Measurements from ENCODE around the gene TMEM74B.
A peak's percentile ranks its signal among the peaks of the same experiment; 100 is the strongest.
"Not testable (repeated sequence)": the region's sequence is repeated elsewhere in the genome, so short reads cannot be mapped to it uniquely, and the experiment has no call there.

Gene TMEM74B

GRCh38 chr20:1184638-1185315 is at the start of gene TMEM74B:
Gene TMEM74B, minus strand, starts transcription at chr20:1184981. Its CDS starts 1,180 bp downstream, at chr20:1183801.
- H3K36me3 ChIP-seq (ENCODE audit: control insufficient read depth, insufficient read depth, low read length): peaks cover 6% of the 10 kb centered on the region
- peaks cover 28% of the 10 kb centered on the region for H3K4me1 ChIP-seq (ENCODE audit: control insufficient read depth, insufficient read depth, low read length)
- H3K4me3 ChIP-seq (ENCODE audit: low read length): no peak within 1 kb of the TSS
- no peaks in the 10 kb centered on the region for H3K9me3 ChIP-seq (ENCODE audit: control insufficient read depth, low read length)
- peak within 1 kb of the TSS; percentile 20 for H3K9ac ChIP-seq (ENCODE audit: low read length)
- peaks cover 27% of the 10 kb centered on the region for H3K27me3 ChIP-seq (ENCODE audit: control insufficient read depth, insufficient read depth, low read length)

GRCh38 chr20:1232286-1233111 is 47.7 kb upstream of the TMEM74B start:
- no peak overlapping the region for H3K9ac ChIP-seq (ENCODE audit: low read length)
- no peaks in the 10 kb centered on the region for H3K36me3 ChIP-seq (ENCODE audit: control insufficient read depth, insufficient read depth, low read length)
- no peaks in the 10 kb centered on the region for H3K9me3 ChIP-seq (ENCODE audit: control insufficient read depth, low read length)
- no peaks in the 10 kb centered on the region for H3K4me1 ChIP-seq (ENCODE audit: control insufficient read depth, insufficient read depth, low read length)
- peaks cover 19% of the 10 kb centered on the region for H3K27me3 ChIP-seq (ENCODE audit: control insufficient read depth, insufficient read depth, low read length)
- H3K4me3 ChIP-seq (ENCODE audit: low read length): no peak overlapping the region

- Histone ChIP-seq H3K4me1 (ENCODE audit: control insufficient read depth, insufficient read depth, low read length) (peaks cover 12% of the 10 kb centered on the region), H3K9me3 (ENCODE audit: control insufficient read depth, low read length) (no peaks in the 10 kb centered on the region), H3K9ac (ENCODE audit: low read length) (no peak overlapping the region), H3K4me3 (ENCODE audit: low read length) (no peak overlapping the region), H3K27me3 (ENCODE audit: control insufficient read depth, insufficient read depth, low read length) (peaks cover 31% of the 10 kb centered on the region), H3K36me3 (ENCODE audit: control insufficient read depth, insufficient read depth, low read length) (no peaks in the 10 kb centered on the region)
Observed at GRCh38 chr20:1229541-1229940, 44.8 kb upstream of the TMEM74B start.

GRCh38 chr20:1225783-1226654 is 41.2 kb upstream of the TMEM74B start, which contains the start of gene RAD21L1:
Gene RAD21L1, plus strand, starts transcription at chr20:1226044. Its CDS starts 2,410 bp downstream, at chr20:1228454.
- H3K36me3 ChIP-seq (ENCODE audit: control insufficient read depth, insufficient read depth, low read length): no peaks in the 10 kb centered on the region
- peak within 1 kb of the TSS; percentile 14 for H3K4me3 ChIP-seq (ENCODE audit: low read length)
- no peaks in the 10 kb centered on the region for H3K9me3 ChIP-seq (ENCODE audit: control insufficient read depth, low read length)
- H3K4me1 ChIP-seq (ENCODE audit: control insufficient read depth, insufficient read depth, low read length): peaks cover 12% of the 10 kb centered on the region
- H3K27me3 ChIP-seq (ENCODE audit: control insufficient read depth, insufficient read depth, low read length): peaks cover 31% of the 10 kb centered on the region
- peak within 1 kb of the TSS; percentile 62 for H3K9ac ChIP-seq (ENCODE audit: low read length)

GRCh38 chr20:1225263-1225782 is 40.5 kb upstream of the TMEM74B start:
- Histone ChIP-seq H3K36me3 (ENCODE audit: control insufficient read depth, insufficient read depth, low read length) (no peaks in the 10 kb centered on the region), H3K9ac (ENCODE audit: low read length) (no peak overlapping the region), H3K4me1 (ENCODE audit: control insufficient read depth, insufficient read depth, low read length) (peaks cover 12% of the 10 kb centered on the region), H3K9me3 (ENCODE audit: control insufficient read depth, low read length) (no peaks in the 10 kb centered on the region), H3K4me3 (ENCODE audit: low read length) (no peak overlapping the region), H3K27me3 (ENCODE audit: control insufficient read depth, insufficient read depth, low read length) (peaks cover 31% of the 10 kb centered on the region)

GRCh38 chr20:1224205-1224890 is 39.6 kb upstream of the TMEM74B start:
- H3K27me3 ChIP-seq (ENCODE audit: control insufficient read depth, insufficient read depth, low read length): peaks cover 22% of the 10 kb centered on the region
- no peaks in the 10 kb centered on the region for H3K9me3 ChIP-seq (ENCODE audit: control insufficient read depth, low read length)
- no peaks in the 10 kb centered on the region for H3K36me3 ChIP-seq (ENCODE audit: control insufficient read depth, insufficient read depth, low read length)
- H3K4me3 ChIP-seq (ENCODE audit: low read length): no peak overlapping the region
- peaks cover 12% of the 10 kb centered on the region for H3K4me1 ChIP-seq (ENCODE audit: control insufficient read depth, insufficient read depth, low read length)
- H3K9ac ChIP-seq (ENCODE audit: low read length): no peak overlapping the region

- H3K4me3 ChIP-seq (ENCODE audit: low read length); H3K36me3 ChIP-seq (ENCODE audit: control insufficient read depth, insufficient read depth, low read length); H3K9ac ChIP-seq (ENCODE audit: low read length); H3K9me3 ChIP-seq (ENCODE audit: control insufficient read depth, low read length): not testable (repeated sequence)
- Histone ChIP-seq H3K27me3 (ENCODE audit: control insufficient read depth, insufficient read depth, low read length) (peaks cover 14% of the 10 kb centered on the region), H3K4me1 (ENCODE audit: control insufficient read depth, insufficient read depth, low read length) (peaks cover 12% of the 10 kb centered on the region)
Observed at GRCh38 chr20:1222750-1223149, 38.0 kb upstream of the TMEM74B start.

- H3K9ac ChIP-seq (ENCODE audit: low read length); H3K4me1 ChIP-seq (ENCODE audit: control insufficient read depth, insufficient read depth, low read length); H3K36me3 ChIP-seq (ENCODE audit: control insufficient read depth, insufficient read depth, low read length); H3K4me3 ChIP-seq (ENCODE audit: low read length); H3K27me3 ChIP-seq (ENCODE audit: control insufficient read depth, insufficient read depth, low read length); H3K9me3 ChIP-seq (ENCODE audit: control insufficient read depth, low read length): not testable (repeated sequence)
Observed at GRCh38 chr20:1216527-1217427, 32.0 kb upstream of the TMEM74B start.

GRCh38 chr20:1215386-1216170 is 30.8 kb upstream of the TMEM74B start:
- no peaks in the 10 kb centered on the region for H3K27me3 ChIP-seq (ENCODE audit: control insufficient read depth, insufficient read depth, low read length)
- no peaks in the 10 kb centered on the region for H3K36me3 ChIP-seq (ENCODE audit: control insufficient read depth, insufficient read depth, low read length)
- H3K4me3 ChIP-seq (ENCODE audit: low read length): no peak overlapping the region
- H3K4me1 ChIP-seq (ENCODE audit: control insufficient read depth, insufficient read depth, low read length): no peaks in the 10 kb centered on the region
- no peak overlapping the region for H3K9ac ChIP-seq (ENCODE audit: low read length)
- no peaks in the 10 kb centered on the region for H3K9me3 ChIP-seq (ENCODE audit: control insufficient read depth, low read length)

- Histone ChIP-seq H3K36me3 (ENCODE audit: control insufficient read depth, insufficient read depth, low read length) (no peaks in the 10 kb centered on the region), H3K4me1 (ENCODE audit: control insufficient read depth, insufficient read depth, low read length) (no peaks in the 10 kb centered on the region), H3K27me3 (ENCODE audit: control insufficient read depth, insufficient read depth, low read length) (no peaks in the 10 kb centered on the region), H3K9ac (ENCODE audit: low read length) (no peak overlapping the region), H3K4me3 (ENCODE audit: low read length) (no peak overlapping the region), H3K9me3 (ENCODE audit: control insufficient read depth, low read length) (no peaks in the 10 kb centered on the region)
Observed at GRCh38 chr20:1214838-1215261, 30.1 kb upstream of the TMEM74B start.

All from mucosa of stomach (tissue), 1 donor.